GM10266 (cell line): Measurements from ENCODE around the gene PRCC.

Experiments used
- DNase-seq: peaks from one replicate; pipeline ENCODE4 v3.0.0; 2012; ENCODE audit errors: extremely low spot score
- CTCF ChIP-seq: IDR thresholded peaks from 2 replicates; pipeline ENCODE4 v1.5.1; 2012; ENCODE audit warnings: mild to moderate bottlenecking, low read depth; ENCODE audit not compliant: control insufficient read depth, insufficient read depth; ENCODE audit errors: missing control alignments

PRCC gene

DNA sequence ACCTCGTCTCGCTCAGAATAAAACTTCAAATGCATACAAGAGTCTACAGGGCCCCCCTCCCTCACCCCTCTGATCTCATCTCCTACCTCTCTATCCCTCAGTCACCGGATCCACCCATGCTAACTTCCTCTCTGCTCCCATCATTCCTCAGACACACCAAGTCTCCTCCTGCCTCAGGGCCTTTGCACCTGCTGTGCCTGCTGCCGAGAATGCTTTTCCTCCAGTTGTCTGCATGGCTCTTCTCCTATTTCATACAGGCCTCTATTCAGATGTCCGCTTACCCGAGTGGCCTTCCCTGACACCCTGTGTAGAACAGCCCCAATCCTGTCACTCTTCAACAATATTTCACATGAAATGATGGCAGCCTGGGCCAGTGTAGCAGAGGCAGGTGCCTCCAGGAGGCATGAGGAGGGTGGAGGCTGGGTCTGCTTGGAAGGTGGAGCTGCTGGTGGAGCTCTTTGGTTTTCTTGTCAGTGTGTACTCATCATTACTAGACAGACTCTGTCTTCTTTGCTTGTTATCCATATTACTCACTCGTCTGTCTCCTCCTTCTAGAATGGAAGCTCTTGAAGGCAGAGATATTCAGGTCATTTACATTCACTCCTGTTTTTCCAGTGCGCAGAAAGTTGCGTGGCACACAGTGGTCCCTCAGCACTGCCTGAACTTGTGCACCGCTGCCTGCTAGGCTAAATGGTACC lies 45.1 kb downstream of the PRCC start:
- TF ChIP-seq CTCF: no peak
- DNase-seq: no peak

GRCh38 chr1:156813298-156813697 lies 46.0 kb downstream of the PRCC start:
- no peak for DNase-seq
- TF ChIP-seq CTCF: no peak

- TF ChIP-seq CTCF: peak; percentile 58
- DNase-seq: peak; percentile 66
Observed at GRCh38 chr1:156813750-156814570, 46.6 kb downstream of the PRCC start.

- no peak for DNase-seq
Observed at GRCh38 chr1:156814571-156815260, 47.4 kb downstream of the PRCC start.

GRCh38 chr1:156815307-156815826 lies 48.0 kb downstream of the PRCC start:
- TF ChIP-seq CTCF: no peak
- no peak for DNase-seq

More at GRCh38 chr1:156814571-156815260, 47.4 kb downstream of the PRCC start:
- TF ChIP-seq CTCF: no peak

DNA sequence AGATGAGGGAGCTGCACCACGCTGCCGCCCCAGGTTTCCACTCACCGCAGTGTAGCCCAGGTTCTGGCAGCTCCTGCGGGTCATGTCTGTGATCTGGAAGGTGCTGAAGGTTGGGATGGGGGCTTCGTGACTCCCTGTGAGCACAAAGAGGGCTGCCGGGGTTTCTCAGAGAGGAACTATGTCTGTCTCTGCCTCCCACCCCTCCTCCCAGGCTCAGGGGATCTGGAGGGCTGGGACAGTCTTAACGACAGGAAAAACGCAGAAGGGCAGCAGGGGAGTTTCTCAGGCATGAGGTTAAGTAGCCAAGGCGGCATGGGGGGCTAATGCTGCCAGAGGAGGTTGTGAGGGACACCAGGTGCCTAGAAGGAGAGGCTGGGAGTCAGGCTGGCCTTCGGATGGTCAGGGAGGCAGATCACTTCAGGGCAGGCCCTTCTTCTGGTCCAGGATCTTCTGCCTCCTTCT lies 48.7 kb downstream of the PRCC start:
- DNase-seq: peak; percentile 21
- TF ChIP-seq CTCF: no peak
